GM21381 (cell line): ENCODE results near the gene KCTD4.

Experiments used
- ATAC-seq: cut with Tn5 transposase; IDR thresholded peaks from one replicate; pipeline ENCODE4 v1.9.1; 2021; ENCODE audit warnings: mild to moderate bottlenecking, moderate library complexity; ENCODE audit not compliant: unreplicated experiment

KCTD4 gene

DNA sequence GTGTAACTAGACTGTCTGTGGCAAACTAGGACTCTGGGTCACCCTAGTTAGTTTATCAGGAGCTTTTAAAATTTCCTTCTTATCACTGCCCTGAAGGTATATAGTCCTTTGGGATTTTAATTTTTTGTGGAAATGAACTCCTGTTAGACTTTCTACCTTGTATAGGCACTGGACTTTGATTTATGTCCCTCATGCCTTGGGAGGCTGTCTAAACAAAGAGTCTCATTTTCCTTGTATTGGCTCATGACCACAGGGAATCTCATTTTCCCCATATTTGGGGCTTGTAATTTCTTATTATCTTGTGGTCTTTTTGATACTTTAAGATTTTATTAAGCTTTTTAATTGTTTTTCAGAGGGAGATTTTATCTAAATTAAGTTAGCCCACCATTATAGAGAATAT, 21.4 kb downstream of the KCTD4 start:
- ATAC-seq: no peak

GRCh38 chr13:45178349-45179162, 22.3 kb downstream of the KCTD4 start:
- ATAC-seq: no peak

GRCh38 chr13:45174478-45174877, 26.4 kb downstream of the KCTD4 start:
- ATAC-seq: no peak

DNA sequence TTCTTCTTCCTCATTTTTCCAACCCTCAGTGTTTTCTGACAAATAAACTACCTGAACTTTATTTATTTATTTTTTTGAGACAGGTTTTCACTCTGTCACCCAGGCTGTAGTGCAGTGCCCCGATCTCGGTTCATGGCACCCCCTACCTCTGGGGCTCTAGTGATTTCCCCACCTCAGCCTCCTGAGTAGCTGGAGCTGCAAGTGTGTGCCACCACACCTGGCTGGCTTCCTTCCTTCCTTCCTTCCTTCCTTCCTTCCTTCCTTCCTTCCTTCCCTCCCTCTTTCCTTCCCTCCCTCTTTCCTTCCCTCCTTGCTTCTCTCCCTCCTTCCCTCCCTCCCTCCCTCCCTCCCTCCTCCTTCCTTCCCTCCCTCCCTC, 32.3 kb downstream of the KCTD4 start:
- no peak for ATAC-seq

DNA sequence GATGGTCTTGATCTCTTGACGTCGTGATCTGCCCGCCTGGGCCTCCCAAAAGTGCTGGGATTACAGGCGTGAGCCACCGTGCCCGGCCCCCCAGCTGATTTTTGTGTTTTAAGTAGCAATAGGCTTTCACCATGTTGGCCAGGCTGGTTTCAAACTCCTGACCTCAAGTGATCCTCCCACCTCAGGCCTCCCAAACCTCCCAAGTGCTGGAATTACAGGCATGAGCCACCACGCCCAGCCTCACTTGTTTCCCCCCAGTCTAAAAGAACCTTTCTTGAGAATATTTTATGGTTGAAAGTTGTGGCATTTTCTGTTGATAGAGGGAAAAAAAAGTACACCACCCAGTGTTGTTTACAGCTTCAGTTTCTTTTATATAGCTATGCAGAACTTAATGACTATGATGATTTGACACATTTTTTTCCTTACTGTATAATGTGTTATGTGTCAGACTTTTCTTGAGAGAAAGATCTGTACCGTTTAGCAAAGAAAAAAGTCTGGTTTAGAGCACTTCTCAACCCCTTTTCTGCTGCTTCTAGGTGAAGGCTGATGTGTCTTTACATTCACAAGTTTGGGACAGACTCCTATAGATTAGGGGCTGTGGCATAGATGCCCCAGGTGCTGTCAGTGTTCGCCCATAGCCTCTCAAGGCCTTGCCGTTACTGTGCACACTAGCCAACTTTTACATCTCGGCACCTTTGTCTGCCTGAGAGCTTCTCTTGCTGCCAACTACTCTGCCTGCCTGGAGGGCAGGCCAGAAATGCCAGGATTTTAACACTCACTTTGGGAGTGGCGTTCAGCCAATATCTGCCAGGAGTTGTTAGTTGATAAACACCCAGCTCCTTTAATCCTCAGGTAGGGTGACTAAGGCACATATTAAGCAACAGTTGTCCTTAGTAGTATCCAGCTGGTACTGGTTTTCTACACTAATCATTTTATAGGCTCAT, 33.0 kb downstream of the KCTD4 start:
- no peak for ATAC-seq

GRCh38 chr13:45166858-45167257, 34.0 kb downstream of the KCTD4 start:
- no peak for ATAC-seq

DNA sequence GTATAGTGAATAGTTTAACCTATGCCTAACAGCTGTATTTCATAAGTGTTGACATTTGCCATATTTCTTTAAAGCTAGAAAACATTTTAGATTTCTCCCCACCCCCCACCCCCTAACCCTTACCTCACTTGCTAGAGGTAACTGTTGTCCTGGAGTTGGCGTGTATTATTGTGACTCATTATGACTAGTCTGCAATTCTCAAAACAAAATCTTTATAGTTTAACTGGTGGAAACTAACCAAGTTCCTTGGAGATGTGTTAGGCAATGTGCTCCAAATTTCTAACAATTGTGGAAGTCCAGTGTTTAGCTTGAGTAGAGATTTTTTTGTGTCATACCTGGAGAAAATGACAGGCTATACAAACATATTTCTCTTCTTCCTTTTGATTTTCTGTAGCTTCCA, 38.0 kb downstream of the KCTD4 start:
- ATAC-seq: no peak

DNA sequence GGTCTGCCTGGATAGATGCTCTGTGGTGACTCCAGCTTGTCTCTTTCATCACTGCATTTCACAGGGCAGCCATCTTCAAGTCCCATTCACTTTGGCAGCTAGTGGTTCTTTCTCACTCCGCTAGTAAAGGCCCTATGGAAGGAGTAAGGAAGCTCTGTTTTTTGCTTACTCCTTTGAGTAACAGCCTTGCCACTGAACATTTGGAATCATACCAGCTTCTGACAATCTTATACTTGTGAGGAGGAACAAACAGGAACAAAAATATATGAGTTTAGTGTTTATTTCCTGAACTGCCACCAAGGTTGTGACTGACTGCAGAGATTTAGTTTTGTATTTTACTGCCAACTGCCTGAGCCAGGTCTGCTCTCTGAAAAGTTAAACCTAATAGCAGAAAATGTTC, 38.7 kb downstream of the KCTD4 start:
- ATAC-seq: no peak

DNA sequence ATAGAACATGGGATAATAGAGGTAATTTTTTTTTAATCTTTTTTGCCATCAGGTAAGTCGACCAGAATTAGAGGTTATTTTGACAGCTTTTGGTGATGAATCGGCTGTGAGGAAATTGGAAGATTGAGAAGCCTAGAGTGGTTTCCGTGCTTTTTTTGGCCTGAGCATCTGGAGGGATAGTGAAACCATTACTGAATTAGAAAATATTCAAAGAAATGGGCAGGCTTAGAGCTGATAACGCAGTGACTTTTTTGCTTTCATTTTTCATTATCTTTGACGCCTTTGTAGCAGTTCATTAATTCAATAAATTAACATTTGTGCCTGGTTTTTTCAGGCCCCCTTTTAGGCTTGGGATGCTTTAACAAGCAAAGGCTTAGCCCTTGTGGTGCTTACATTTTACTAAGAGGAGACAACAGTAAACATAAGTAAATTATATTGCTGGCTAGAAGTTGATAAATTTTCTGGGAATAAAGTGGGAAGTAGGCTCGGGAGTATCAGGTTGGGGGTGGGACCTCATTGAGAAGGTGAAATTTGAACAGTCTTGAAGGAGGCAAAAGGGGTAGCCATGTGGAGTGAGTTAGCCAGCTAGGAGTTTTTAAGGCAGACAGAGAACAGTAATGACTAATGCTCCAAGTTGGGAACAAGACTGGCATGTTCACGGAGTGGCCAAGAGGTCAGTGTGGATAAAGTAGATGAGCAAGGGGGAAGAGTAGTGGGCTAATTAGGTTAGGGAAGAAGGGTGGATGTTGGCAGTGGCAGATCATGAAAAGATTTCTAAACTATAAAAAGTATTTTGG, 44.1 kb downstream of the KCTD4 start:
- ATAC-seq: no peak

DNA sequence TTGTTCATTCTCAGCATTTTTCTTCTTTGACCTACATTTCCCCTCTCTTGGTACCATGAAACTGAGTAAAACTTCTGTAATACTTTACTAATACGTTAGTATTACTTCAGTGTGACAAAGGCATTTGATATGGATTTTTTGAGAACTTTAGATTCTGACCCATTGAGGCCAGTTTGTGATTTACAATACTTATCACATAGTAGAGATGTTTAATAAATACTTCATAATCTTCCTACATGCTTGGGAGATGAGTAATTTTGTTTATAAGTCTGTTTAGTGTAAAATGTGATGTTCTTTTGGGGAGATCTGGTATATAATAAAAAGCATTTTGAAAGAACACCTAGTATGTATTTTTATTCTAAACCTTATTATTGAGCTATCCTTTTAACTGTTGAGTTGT, 50.9 kb downstream of the KCTD4 start:
- no peak for ATAC-seq

DNA sequence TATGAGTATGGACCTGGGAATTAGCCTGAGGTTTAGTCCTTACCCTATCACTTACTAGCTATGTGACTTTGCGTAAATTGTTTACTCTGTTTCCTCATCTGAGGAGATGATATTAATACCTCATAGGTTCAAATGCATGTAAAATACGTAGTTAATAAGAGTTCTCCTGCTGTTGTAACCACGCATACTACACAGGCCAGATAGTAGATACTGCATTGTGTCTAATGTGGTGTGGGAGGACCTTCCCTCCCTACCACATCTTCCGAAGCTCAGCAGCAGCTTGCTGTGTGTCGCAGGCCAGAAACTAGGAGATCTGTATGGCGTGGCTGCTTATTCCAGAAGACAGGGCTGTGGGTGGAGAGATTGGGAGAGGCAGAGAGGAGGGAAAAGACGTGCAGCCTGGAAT, 57.5 kb downstream of the KCTD4 start:
- no peak for ATAC-seq
